ENCODE results near the gene WDR1. TPM values are rescaled to one million over a fixed set of nuclear protein-coding genes. Genes with fewer than 3 reads are reported as not detected.

WDR1 gene
- polyA plus RNA-seq, 1 of the 3 experiments (the other 2 are of a cell fraction): 310 TPM

DNA sequence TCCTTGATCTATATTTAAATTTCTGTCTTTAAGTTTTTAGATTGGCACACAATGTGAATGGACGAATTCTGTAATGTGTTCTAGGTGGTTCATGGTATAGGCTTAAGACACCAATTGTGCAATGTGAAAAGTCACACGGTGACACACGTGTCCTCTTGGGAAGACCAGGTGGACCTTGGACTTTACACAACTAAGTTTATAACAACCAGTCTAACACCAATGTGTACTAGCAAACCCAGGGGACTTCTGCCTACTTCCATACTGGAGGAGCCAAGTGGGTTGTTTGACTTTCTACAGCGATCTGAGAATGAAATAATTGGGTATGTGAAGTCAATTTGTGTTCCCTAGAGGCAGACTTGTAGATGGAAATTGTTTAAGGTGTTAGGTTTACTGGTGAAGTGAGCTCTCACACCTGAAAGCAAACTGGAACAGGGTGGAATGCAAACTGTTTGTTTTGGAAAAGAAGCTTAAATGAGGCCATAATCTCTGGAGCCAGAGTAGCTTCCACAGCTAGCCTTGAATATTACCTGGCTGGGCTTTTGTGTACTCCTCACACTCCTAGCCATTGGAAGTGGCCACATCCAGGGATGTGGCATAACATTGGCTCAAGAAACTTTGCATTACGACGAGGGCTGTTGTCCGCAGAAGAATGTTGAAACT is 45.9 kb upstream of the WDR1 start:
- 5% methylated on average over 7 of the region's 7 CpGs for WGBS (ENCODE audit: low lambda C conversion rate)
- TF ChIP-seq FOXM1 (IDR thresholded peaks at IDR 0.05; ENCODE audit: low read depth) (no peak), RCOR1 (IDR thresholded peaks at IDR 0.05; ENCODE audit: low read length) (no peak), SMC3 (IDR thresholded peaks at IDR 0.05; ENCODE audit: low read depth, low read length) (no peak), GABPA (IDR thresholded peaks at IDR 0.05; ENCODE audit: low read depth) (no peak), RFX5 (IDR thresholded peaks at IDR 0.05; ENCODE audit: low read length) (no peak)
- TF ChIP-seq, protein P1, sequence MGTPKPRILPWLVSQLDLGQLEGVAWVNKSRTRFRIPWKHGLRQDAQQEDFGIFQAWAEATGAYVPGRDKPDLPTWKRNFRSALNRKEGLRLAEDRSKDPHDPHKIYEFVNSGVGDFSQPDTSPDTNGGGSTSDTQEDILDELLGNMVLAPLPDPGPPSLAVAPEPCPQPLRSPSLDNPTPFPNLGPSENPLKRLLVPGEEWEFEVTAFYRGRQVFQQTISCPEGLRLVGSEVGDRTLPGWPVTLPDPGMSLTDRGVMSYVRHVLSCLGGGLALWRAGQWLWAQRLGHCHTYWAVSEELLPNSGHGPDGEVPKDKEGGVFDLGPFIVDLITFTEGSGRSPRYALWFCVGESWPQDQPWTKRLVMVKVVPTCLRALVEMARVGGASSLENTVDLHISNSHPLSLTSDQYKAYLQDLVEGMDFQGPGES (IDR thresholded peaks at IDR 0.05; ENCODE audit: low read depth, low read length): no peak
- TF ChIP-seq, protein P2, sequence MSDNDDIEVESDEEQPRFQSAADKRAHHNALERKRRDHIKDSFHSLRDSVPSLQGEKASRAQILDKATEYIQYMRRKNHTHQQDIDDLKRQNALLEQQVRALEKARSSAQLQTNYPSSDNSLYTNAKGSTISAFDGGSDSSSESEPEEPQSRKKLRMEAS (IDR thresholded peaks at IDR 0.05; ENCODE audit: low read depth): no peak
- no peak for DNase-seq
- Histone ChIP-seq H3K9me2 (no peaks in the 10 kb centered on the region), H3K4me3 (ENCODE audit: low read depth in 2 of 2, low read length in 1 of 2) (no peak overlapping the region), H4K20me1 (ENCODE audit: insufficient read depth) (no peaks in the 10 kb centered on the region), H3K9ac (no peak overlapping the region), H3K4me2 (no peak overlapping the region), H3K79me2 (ENCODE audit: insufficient read depth) (no peaks in the 10 kb centered on the region), H3K9me3 (no peaks in the 10 kb centered on the region), H2AFZ (ENCODE audit: low read depth) (no peak overlapping the region), H3K27me3 (ENCODE audit: insufficient read depth) (no peaks in the 10 kb centered on the region; the same call in 1 of the 2 replicates), H3K4me1 (ENCODE audit: control insufficient read depth in 1 of 2, insufficient read depth in 2 of 2, low read depth in 1 of 2, low read length in 1 of 2) (no peaks in the 10 kb centered on the region; a peak in 1 of 4 replicates), H3F3A (replicated peaks; ENCODE audit: insufficient read depth) (no peaks in the 10 kb centered on the region), H3K36me3 (replicated peaks in 1 of 2; ENCODE audit: control insufficient read depth in 1 of 2, insufficient read depth in 2 of 2, low read length in 1 of 2) (no peaks in the 10 kb centered on the region), H3K27ac (ENCODE audit: low read depth in 2 of 2, low read length in 1 of 2) (no peak overlapping the region)
- ChIA-PET POLR2A (no interaction called here), CTCF (interaction anchor here (1.8 to 3.8 kb wide), 2 partner anchors 375 to 391 kb away, joined by 4 to 26 read pairs; no protein-coding TSS in a partner anchor)

DNA sequence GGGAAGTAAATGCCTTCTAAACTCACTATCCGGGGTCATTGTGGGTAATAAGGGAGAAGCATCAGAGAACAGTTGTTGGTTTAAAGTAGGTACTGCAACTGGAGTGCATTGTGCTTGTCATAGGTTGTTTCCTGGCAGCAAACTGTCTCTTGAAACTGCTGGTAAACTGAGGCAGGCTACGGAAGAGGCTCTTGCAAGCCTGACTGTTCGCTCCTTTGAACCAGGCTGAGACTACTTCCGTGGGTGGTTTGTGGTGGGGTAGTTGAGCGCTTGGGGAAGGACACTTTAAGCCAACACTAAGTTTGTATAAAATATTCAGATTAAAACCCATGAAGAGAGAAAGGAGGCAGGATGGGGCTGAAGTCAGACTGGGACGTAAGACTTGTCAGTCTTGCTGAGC is 45.2 kb upstream of the WDR1 start:
- H4K20me1 ChIP-seq (ENCODE audit: insufficient read depth): no peaks in the 10 kb centered on the region
- no peak overlapping the region for H3K4me2 ChIP-seq
- CTCF ChIA-PET: interaction anchor here (0.8 to 1.4 kb wide), 2 partner anchors 10 to 147 kb away, joined by 3 to 4 read pairs; no protein-coding TSS in a partner anchor
- H3K9me3 ChIP-seq: no peaks in the 10 kb centered on the region
- no peak overlapping the region for H2AFZ ChIP-seq (ENCODE audit: low read depth)
- no peak for DNase-seq
- H3K9ac ChIP-seq: no peak overlapping the region
- H3K36me3 ChIP-seq (replicated peaks in 1 of 2; ENCODE audit: control insufficient read depth in 1 of 2, insufficient read depth in 2 of 2, low read length in 1 of 2): no peaks in the 10 kb centered on the region
- no peaks in the 10 kb centered on the region for H3K9me2 ChIP-seq
- H3K4me3 ChIP-seq (ENCODE audit: low read depth in 2 of 2, low read length in 1 of 2): no peak overlapping the region
- peaks cover 3% of the 10 kb centered on the region; the same call in 1 of the 2 replicates for H3K27me3 ChIP-seq (ENCODE audit: insufficient read depth)
- H3K27ac ChIP-seq (ENCODE audit: low read depth in 2 of 2, low read length in 1 of 2): no peak overlapping the region
- 12% methylated on average over 6 of the region's 6 CpGs for WGBS (ENCODE audit: low lambda C conversion rate)
- no peaks in the 10 kb centered on the region for H3K79me2 ChIP-seq (ENCODE audit: insufficient read depth)
- H3F3A ChIP-seq (replicated peaks; ENCODE audit: insufficient read depth): no peaks in the 10 kb centered on the region
- POLR2A ChIA-PET: no interaction called here
- no peaks in the 10 kb centered on the region; a peak in 1 of 4 replicates for H3K4me1 ChIP-seq (ENCODE audit: control insufficient read depth in 1 of 2, insufficient read depth in 2 of 2, low read depth in 1 of 2, low read length in 1 of 2)
- TF ChIP-seq NFIC (IDR thresholded peaks at IDR 0.05; ENCODE audit: borderline replicate concordance) (no peak), ELF1 (IDR thresholded peaks at IDR 0.05) (no peak), EP300 (IDR thresholded peaks at IDR 0.05; ENCODE audit: borderline replicate concordance in 1 of 2, low read depth in 1 of 2, low read length in 1 of 2) (no peak), NRF1 (IDR thresholded peaks at IDR 0.05; ENCODE audit: low read depth, low read length) (no peak), RCOR1 (IDR thresholded peaks at IDR 0.05; ENCODE audit: low read length) (no peak), GABPA (IDR thresholded peaks at IDR 0.05; ENCODE audit: low read depth) (no peak), CHD2 (IDR thresholded peaks at IDR 0.05; ENCODE audit: low read length, partially characterized antibody) (no peak), JUND (IDR thresholded peaks at IDR 0.05) (no peak), MEF2A (IDR thresholded peaks at IDR 0.05; ENCODE audit: borderline replicate concordance, low read depth) (no peak), TEAD4 (IDR thresholded peaks at IDR 0.05; ENCODE audit: borderline replicate concordance, insufficient read depth) (no peak), FOSL2 (IDR thresholded peaks at IDR 0.05; ENCODE audit: borderline replicate concordance, low read depth) (no peak)
- TF ChIP-seq, protein P1 (IDR thresholded peaks at IDR 0.05; ENCODE audit: low read depth, low read length): no peak
- TF ChIP-seq, protein P3, sequence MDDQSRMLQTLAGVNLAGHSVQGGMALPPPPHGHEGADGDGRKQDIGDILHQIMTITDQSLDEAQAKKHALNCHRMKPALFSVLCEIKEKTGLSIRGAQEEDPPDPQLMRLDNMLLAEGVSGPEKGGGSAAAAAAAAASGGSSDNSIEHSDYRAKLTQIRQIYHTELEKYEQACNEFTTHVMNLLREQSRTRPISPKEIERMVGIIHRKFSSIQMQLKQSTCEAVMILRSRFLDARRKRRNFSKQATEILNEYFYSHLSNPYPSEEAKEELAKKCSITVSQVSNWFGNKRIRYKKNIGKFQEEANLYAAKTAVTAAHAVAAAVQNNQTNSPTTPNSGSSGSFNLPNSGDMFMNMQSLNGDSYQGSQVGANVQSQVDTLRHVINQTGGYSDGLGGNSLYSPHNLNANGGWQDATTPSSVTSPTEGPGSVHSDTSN (IDR thresholded peaks at IDR 0.05): no peak
- TF ChIP-seq, protein P4, sequence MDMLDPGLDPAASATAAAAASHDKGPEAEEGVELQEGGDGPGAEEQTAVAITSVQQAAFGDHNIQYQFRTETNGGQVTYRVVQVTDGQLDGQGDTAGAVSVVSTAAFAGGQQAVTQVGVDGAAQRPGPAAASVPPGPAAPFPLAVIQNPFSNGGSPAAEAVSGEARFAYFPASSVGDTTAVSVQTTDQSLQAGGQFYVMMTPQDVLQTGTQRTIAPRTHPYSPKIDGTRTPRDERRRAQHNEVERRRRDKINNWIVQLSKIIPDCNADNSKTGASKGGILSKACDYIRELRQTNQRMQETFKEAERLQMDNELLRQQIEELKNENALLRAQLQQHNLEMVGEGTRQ (IDR thresholded peaks at IDR 0.05; ENCODE audit: borderline replicate concordance, low read depth, low read length): no peak
- TF ChIP-seq, protein P5, sequence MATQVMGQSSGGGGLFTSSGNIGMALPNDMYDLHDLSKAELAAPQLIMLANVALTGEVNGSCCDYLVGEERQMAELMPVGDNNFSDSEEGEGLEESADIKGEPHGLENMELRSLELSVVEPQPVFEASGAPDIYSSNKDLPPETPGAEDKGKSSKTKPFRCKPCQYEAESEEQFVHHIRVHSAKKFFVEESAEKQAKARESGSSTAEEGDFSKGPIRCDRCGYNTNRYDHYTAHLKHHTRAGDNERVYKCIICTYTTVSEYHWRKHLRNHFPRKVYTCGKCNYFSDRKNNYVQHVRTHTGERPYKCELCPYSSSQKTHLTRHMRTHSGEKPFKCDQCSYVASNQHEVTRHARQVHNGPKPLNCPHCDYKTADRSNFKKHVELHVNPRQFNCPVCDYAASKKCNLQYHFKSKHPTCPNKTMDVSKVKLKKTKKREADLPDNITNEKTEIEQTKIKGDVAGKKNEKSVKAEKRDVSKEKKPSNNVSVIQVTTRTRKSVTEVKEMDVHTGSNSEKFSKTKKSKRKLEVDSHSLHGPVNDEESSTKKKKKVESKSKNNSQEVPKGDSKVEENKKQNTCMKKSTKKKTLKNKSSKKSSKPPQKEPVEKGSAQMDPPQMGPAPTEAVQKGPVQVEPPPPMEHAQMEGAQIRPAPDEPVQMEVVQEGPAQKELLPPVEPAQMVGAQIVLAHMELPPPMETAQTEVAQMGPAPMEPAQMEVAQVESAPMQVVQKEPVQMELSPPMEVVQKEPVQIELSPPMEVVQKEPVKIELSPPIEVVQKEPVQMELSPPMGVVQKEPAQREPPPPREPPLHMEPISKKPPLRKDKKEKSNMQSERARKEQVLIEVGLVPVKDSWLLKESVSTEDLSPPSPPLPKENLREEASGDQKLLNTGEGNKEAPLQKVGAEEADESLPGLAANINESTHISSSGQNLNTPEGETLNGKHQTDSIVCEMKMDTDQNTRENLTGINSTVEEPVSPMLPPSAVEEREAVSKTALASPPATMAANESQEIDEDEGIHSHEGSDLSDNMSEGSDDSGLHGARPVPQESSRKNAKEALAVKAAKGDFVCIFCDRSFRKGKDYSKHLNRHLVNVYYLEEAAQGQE (IDR thresholded peaks at IDR 0.05; ENCODE audit: low read depth, low read length): no peak

Data from SK-N-SH (cell line).